H1 (cell line): ENCODE results near the gene FGFBP2.

Experiments
- CEBPB ChIP-seq: IDR thresholded peaks from 2 replicates; pipeline ENCODE4 v1.6.1; 2012; ENCODE audit warnings: low read depth, low read length
- CTCF ChIP-seq, 3 experiments: IDR thresholded peaks; 1 replicate in 2 of 3; 2 replicates in 1 of 3; pipeline versions ENCODE4 v1.5.1 to v1.6.1; 2011; ENCODE audit warnings: low read length in 3 of 3, mild to moderate bottlenecking in 3 of 3, inconsistent platforms in 2 of 3, low read depth in 1 of 3, moderate library complexity in 1 of 3; ENCODE audit not compliant: insufficient read depth in 1 of 3; ENCODE audit errors: control extremely low read depth in 1 of 3
- EP300 ChIP-seq, 2 experiments: IDR thresholded peaks; 1 replicate in 1 of 2; 2 replicates in 1 of 2; pipeline ENCODE4 v1.6.1; 2011 to 2012; ENCODE audit warnings: low read depth in 2 of 2, low read length in 2 of 2, mild to moderate bottlenecking in 2 of 2, borderline replicate concordance in 1 of 2, inconsistent platforms in 1 of 2, moderate library complexity in 1 of 2
- EZH2 ChIP-seq: fragments of 200-600 bp; sonication (generic); IDR thresholded peaks from 2 replicates; pipeline ENCODE4 v1.7.1; 2012; ENCODE audit warnings: low read depth, mild to moderate bottlenecking, moderate library complexity, low read length, inconsistent platforms; ENCODE audit not compliant: severe bottlenecking
- PHF8 ChIP-seq: fragments of 200-600 bp; sonication (generic); conservative IDR thresholded peaks from 2 replicates; pipeline ENCODE4 v1.7.1; 2012; ENCODE audit warnings: low read depth, mild to moderate bottlenecking, inconsistent platforms, low read length, moderate library complexity
- POLR2AphosphoS5 ChIP-seq: IDR thresholded peaks from 2 replicates; pipeline ENCODE4 v1.6.1; 2011; ENCODE audit warnings: low read depth, low read length
- SAP30 ChIP-seq: fragments of 300-600 bp; sonication (generic); IDR thresholded peaks from 2 replicates; pipeline ENCODE4 v1.7.1; 2012; ENCODE audit warnings: low read length, moderate library complexity, mild to moderate bottlenecking, inconsistent platforms; ENCODE audit not compliant: insufficient read depth, insufficient replicate concordance
- SIN3A ChIP-seq, 2 experiments: IDR thresholded peaks in 1 of 2; conservative IDR thresholded peaks in 1 of 2; 2 replicates each; pipeline ENCODE4 v1.6.1; 2011 to 2012; ENCODE audit warnings: low read length in 2 of 2, improper control_type of control experiment in 1 of 2, low read depth in 1 of 2, mild to moderate bottlenecking in 1 of 2
- TAF1 ChIP-seq: IDR thresholded peaks from 2 replicates; pipeline ENCODE4 v1.6.1; 2011; ENCODE audit warnings: mild to moderate bottlenecking, low read depth, low read length

- no peak for TF ChIP-seq CEBPB
- no peak for TF ChIP-seq SAP30
- TF ChIP-seq EP300 (IDR thresholded peaks at IDR 0.05; ENCODE audit: borderline replicate concordance in 1 of 2, low read depth in 2 of 2, low read length in 2 of 2) = no peak
- TF ChIP-seq CTCF (IDR thresholded peaks at IDR 0.05; ENCODE audit: control extremely low read depth in 1 of 3, insufficient read depth in 1 of 3, low read depth in 1 of 3, low read length in 3 of 3) = no peak
- TF ChIP-seq POLR2AphosphoS5 = no peak
- no peak for TF ChIP-seq TAF1
- no peak for TF ChIP-seq SIN3A (conservative IDR thresholded peaks at IDR 0.05 in 1 of 2, IDR thresholded peaks at IDR 0.05 in 1 of 2; ENCODE audit: low read depth in 1 of 2, low read length in 2 of 2)
- no peak for TF ChIP-seq PHF8
- TF ChIP-seq EZH2 = no peak
Measured at GRCh38 chr4:15983610-15984009, 20.6 kb upstream of the FGFBP2 start.
